ENCODE data around the gene LLPH. TPM values are rescaled to one million over a fixed set of nuclear protein-coding genes. Genes with fewer than 3 reads are reported as not detected.

The LLPH gene
- polyA plus RNA-seq, 1 donor (not counting 4 experiments of a cell fraction or from before 2014, with no cell fraction given) = 36.6 TPM

- H3K4me1 ChIP-seq (ENCODE audit: control insufficient read depth, extremely low read depth, insufficient read depth, low read length) = no peaks in the 10 kb centered on the region
- FAIRE-seq = no peak
- H3K36me3 ChIP-seq (ENCODE audit: control insufficient read depth in 2 of 2, extremely low read depth in 1 of 2, insufficient read depth in 2 of 2, low read length in 2 of 2) = no peaks in the 10 kb centered on the region
- H3K27ac ChIP-seq (ENCODE audit: control insufficient read depth, insufficient read depth, low read length) = no peak overlapping the region
- H3K79me2 ChIP-seq (ENCODE audit: control insufficient read depth, insufficient read depth, low read length) = no peaks in the 10 kb centered on the region
- H3K4me2 ChIP-seq (ENCODE audit: control insufficient read depth, extremely low read depth, insufficient read depth, low read depth, low read length) = no peak overlapping the region
- H3K27me3 ChIP-seq (ENCODE audit: control insufficient read depth, extremely low read depth, insufficient read depth, low read length) = no peaks in the 10 kb centered on the region
- H3K9me1 ChIP-seq (ENCODE audit: control insufficient read depth, extremely low read depth, insufficient read depth, low read length) = no peaks in the 10 kb centered on the region
- H3K9me3 ChIP-seq (ENCODE audit: control insufficient read depth, low read depth, low read length) = no peaks in the 10 kb centered on the region
- H3K4me3 ChIP-seq (ENCODE audit: control insufficient read depth in 2 of 3, extremely low read depth in 1 of 3, insufficient read depth in 2 of 3, low read depth in 1 of 3, low read length in 3 of 3) = no peak overlapping the region
- H3K9ac ChIP-seq (ENCODE audit: control insufficient read depth, extremely low read depth, insufficient read depth, low read length) = no peak overlapping the region
- TF ChIP-seq CTCF (optimal IDR thresholded peaks at IDR 0.05 in 1 of 3, IDR thresholded peaks at IDR 0.05 in 1 of 3, conservative IDR thresholded peaks at IDR 0.05 in 1 of 3; ENCODE audit: extremely low read depth in 1 of 3, insufficient read depth in 2 of 3, low read length in 3 of 3) (no peak), EZH2 (IDR thresholded peaks at IDR 0.05; ENCODE audit: low read length) (no peak)
- no peak for DNase-seq (ENCODE audit: low read depth, low spot score)
- H2AFZ ChIP-seq (ENCODE audit: control insufficient read depth, low read length) = no peak overlapping the region
- dilution Hi-C loops (cut with MboI; ENCODE audit: extremely low pct_ligation_motif_present, low sequenced_read_pairs) = no loop called here
- H4K20me1 ChIP-seq (ENCODE audit: control insufficient read depth, extremely low read depth, insufficient read depth, low read length) = no peaks in the 10 kb centered on the region
Observed at GRCh38 chr12:66085998-66086397, 44.6 kb downstream of the LLPH start.

- Histone ChIP-seq H3K9ac (ENCODE audit: control insufficient read depth, extremely low read depth, insufficient read depth, low read length) (no peak overlapping the region), H2AFZ (ENCODE audit: control insufficient read depth, low read length) (no peak overlapping the region), H4K20me1 (ENCODE audit: control insufficient read depth, extremely low read depth, insufficient read depth, low read length) (no peaks in the 10 kb centered on the region), H3K27me3 (ENCODE audit: control insufficient read depth, extremely low read depth, insufficient read depth, low read length) (no peaks in the 10 kb centered on the region), H3K4me1 (ENCODE audit: control insufficient read depth, extremely low read depth, insufficient read depth, low read length) (no peaks in the 10 kb centered on the region), H3K4me2 (ENCODE audit: control insufficient read depth, extremely low read depth, insufficient read depth, low read depth, low read length) (no peak overlapping the region), H3K9me1 (ENCODE audit: control insufficient read depth, extremely low read depth, insufficient read depth, low read length) (no peaks in the 10 kb centered on the region), H3K27ac (ENCODE audit: control insufficient read depth, insufficient read depth, low read length) (no peak overlapping the region), H3K79me2 (ENCODE audit: control insufficient read depth, insufficient read depth, low read length) (no peaks in the 10 kb centered on the region), H3K9me3 (ENCODE audit: control insufficient read depth, low read depth, low read length) (no peaks in the 10 kb centered on the region), H3K36me3 (ENCODE audit: control insufficient read depth in 2 of 2, extremely low read depth in 1 of 2, insufficient read depth in 2 of 2, low read length in 2 of 2) (no peaks in the 10 kb centered on the region), H3K4me3 (ENCODE audit: control insufficient read depth in 2 of 3, extremely low read depth in 1 of 3, insufficient read depth in 2 of 3, low read depth in 1 of 3, low read length in 3 of 3) (no peak overlapping the region)
- dilution Hi-C loops (cut with MboI; ENCODE audit: extremely low pct_ligation_motif_present, low sequenced_read_pairs) = no loop called here
- TF ChIP-seq EZH2 (IDR thresholded peaks at IDR 0.05; ENCODE audit: low read length) (no peak), CTCF (optimal IDR thresholded peaks at IDR 0.05 in 1 of 3, IDR thresholded peaks at IDR 0.05 in 1 of 3, conservative IDR thresholded peaks at IDR 0.05 in 1 of 3; ENCODE audit: extremely low read depth in 1 of 3, insufficient read depth in 2 of 3, low read length in 3 of 3) (no peak)
- FAIRE-seq = no peak
- DNase-seq (ENCODE audit: low read depth, low spot score) = no peak
Observed at GRCh38 chr12:66085213-66085612, 45.3 kb downstream of the LLPH start.
